Activated T-cell treated with anti-CD3 and anti-CD28 coated beads for 48 hours (primary cell): Measurements from ENCODE around the gene NOSIP.

Experiments
- DNase-seq: peaks from one replicate; pipeline ENCODE4 v3.0.0-alpha.2; 2020; ENCODE audit warnings: low read depth

NOSIP gene

GRCh38 chr19:49570997-49571676, 9.2 kb downstream of the NOSIP start:
- no peak for DNase-seq

DNA sequence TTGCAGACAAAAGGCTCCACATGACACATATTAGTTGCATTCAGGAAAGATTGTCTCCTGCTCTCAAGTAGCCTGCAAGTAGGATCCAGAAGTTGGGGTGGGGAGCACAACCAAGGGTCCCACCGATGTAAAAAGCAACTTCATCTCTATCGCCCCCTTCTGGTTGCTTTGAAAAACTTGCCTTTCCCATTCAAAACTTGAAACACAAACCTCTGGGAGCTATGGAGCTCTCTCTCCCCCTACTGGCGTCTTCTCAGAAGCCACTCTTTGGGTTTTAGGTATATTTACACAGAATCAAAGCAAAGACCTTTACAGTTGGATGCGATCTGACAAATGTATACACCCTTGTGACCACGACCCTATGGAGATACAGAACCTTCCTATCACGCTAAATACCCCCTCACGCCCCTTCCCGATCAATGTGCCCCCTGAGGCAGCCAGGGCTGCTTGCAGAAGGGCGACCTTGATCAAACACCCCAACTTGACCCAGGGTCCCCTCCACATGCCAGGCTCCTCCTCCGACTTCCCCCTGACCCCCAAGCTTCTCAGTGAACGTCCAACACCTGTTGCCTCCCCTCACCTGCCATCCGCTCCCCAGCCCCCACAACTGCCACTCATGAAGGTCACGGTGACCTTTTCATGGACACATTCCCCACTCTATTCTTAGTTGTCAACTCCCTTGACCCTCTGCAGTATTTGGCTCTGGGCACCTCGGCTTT, 10.1 kb downstream of the NOSIP start:
- peak; percentile 47 for DNase-seq

DNA sequence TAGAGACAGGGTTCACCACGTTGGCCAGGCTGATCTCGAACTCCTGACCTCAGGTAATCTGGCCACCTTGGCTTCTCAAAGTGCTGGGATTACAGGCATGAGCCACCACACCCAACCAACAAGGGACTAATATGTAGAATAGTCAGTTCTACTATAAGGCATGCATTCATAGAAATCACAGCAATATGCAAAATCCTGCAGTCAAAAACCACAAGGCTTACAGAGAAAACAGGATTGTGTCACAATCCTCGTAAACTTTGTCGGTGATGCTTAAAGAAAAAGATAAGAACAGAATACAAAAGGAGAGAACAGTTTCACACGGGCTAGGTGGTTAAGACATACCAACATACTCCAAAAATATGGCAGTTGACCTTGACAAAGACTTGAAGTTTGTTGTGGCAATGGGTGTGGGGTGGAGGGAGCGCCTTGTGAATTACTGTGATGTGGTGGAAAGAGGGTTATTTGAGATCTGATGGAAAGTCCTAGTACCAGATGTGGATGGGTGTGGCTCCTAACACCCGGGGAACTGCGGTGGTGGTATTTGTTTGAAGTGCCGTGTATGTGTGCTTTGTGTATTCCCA, 12.4 kb downstream of the NOSIP start:
- peak; percentile 40 for DNase-seq

GRCh38 chr19:49566302-49566701, 14.1 kb downstream of the NOSIP start:
- no peak for DNase-seq

DNA sequence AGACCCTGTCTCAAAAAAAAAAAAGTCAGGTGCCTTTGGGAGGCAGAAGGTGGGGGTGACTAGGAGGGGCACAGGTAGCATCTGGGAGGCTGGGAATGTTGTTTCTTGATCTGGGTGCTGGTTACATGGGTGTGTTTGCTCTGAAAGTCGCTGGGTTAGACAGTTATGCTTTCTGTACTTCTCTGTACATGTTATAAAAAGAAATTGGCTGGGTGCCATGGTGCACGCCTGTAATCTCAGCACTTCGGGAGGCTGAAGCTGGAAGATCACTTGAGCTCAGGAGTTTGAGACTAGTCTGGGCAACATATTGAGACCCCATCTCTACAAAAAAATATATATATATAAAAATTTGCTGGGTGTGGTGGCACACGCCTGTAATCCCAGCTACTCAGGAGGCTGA, 15.1 kb downstream of the NOSIP start:
- DNase-seq = no peak

DNA sequence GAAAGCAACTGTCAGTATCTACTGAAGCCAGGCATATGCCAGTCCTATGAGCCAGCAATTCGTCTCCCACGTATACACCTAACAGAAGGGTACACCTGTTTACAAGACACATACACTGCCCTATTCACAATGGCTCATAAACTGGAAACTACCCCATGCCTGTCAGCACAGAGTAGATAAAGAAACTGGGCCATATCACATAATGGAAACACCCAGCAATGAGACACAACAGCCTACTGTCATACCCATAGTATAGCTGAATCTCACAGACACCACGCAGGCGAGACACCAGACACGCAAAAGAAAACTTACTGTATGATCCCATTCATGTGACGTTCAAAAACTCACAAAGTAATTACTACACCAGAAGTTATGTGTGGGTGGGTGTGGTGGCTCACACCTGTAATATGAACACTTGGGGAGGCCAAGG, 15.7 kb downstream of the NOSIP start:
- peak; percentile 45 for DNase-seq

DNA sequence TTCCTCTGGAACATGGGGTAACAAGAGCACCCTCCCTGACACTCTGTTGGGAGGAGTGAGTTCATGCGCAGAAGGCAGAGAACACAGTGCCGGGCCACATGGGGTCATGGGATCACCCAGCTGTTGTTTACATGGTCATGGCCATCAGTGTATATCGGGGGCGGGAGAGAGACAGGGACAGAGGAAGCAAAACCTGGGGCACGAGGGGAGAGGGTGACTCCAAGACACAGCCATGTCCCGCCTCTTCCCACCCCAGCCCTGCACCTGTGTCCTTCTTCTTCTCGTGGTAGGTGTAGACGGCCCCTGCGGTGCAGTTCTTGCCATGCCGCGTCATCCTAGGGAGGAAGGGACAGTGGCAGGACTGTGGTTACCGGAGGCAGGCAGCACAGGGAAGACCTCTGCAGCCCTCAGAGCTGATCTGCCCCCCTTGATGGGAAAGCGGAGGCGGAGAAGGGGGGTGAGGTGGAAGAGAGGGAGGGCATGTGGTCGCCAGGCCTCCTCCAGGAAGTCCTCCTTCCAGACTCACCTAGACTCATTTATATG, 19.9 kb downstream of the NOSIP start:
- no peak for DNase-seq

DNA sequence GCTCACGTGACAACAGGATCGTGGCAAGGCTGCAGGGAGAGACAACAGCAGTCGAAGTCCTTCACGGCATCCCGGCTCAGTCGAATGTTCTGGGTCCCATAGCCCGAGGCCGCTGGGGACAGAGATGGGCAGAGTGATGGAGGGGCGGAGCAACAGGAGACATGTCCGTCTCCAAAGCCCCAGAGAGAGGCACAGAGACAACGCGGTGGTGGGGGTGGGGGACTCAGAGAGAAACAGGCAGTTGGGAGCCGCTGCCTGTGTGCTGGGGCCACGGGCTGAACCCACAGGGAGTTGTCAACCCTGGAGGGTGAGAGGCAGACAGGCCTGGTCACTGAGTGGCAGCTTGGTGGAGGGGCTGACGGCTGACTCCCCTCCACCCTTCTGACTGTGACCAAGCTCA, 20.4 kb downstream of the NOSIP start:
- DNase-seq = peak; percentile 17

GRCh38 chr19:49559443-49559842, 20.9 kb downstream of the NOSIP start:
- DNase-seq = no peak

DNA sequence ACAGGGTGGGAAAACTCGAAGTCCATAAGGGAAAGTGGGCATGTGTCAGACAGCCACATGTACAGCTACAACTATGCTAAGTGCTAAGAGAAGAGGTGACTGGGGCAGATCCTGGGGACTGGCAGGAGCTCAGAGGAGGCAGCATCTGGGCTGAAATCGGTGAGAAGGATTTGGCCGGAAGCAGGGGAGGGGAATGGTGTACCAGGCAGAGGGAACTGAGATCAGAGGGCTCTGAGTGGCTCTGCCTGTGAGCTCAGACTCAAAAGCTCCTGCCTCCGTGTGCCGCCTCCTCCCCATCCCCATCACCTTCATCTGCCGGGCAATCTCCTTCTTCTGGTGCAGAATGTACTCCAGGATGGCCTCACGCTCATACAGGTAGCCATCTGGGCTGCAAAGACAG, 21.8 kb downstream of the NOSIP start:
- DNase-seq = peak; percentile 37

DNA sequence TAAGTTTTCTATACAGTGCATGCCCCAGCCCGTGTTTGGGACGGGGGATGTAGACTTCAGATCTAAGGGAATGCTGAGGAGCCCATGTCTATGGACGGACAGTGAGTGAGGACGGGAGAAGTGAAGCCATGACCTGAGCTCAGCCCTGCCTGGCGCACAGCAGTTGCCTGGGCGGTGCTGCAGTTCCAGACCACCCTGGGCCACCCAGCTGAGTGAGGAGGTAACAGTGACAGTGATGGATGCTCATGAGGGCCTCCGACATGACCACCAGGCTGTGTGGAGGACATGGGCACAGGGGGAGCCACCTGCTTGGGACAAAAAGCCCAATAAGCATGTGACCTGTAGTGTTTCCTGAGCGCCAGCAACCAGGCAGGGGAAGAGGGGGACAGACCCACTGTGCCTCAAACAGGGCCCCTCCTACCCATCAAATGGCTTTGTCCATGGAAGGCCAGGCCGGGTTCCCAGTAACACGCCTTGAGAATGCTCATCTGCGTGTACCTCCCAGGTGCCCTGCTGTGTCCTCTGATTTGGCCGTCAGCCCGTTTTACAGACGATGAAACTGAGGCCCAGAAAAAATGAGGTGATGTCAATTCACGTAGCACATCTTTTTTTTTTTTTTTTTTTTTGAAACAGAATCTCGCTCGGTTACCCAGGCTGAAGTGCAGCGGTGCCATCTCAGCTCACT, 22.6 kb downstream of the NOSIP start:
- DNase-seq = no peak

GRCh38 chr19:49556412-49557398, 23.7 kb downstream of the NOSIP start:
- peak; percentile 48 for DNase-seq

GRCh38 chr19:49555600-49556411, 24.6 kb downstream of the NOSIP start:
- DNase-seq = peak; percentile 77

DNA sequence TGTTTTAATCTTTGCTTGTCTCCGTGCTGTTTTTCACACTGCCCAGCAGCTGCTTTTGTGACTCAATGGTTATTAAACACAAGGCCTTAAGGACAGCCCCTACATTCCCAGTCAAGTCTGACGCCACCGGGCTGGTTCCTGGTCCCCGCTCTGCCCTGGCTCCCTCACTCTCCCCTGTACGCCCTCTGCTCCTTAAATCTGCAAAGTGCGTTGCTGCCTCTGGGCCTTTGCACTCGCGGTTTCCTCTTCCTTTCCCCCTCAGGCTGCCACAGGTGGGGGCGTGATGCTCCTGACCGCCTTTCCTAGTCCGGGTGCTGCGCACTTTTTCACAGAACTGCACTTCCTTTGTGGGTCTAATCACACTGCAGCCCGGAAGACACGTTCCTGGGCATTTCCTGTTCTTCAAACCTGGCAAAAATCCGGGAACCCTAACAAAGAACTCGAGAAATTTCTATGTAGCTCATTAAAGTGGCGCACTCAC, 25.6 kb downstream of the NOSIP start:
- DNase-seq = no peak

DNA sequence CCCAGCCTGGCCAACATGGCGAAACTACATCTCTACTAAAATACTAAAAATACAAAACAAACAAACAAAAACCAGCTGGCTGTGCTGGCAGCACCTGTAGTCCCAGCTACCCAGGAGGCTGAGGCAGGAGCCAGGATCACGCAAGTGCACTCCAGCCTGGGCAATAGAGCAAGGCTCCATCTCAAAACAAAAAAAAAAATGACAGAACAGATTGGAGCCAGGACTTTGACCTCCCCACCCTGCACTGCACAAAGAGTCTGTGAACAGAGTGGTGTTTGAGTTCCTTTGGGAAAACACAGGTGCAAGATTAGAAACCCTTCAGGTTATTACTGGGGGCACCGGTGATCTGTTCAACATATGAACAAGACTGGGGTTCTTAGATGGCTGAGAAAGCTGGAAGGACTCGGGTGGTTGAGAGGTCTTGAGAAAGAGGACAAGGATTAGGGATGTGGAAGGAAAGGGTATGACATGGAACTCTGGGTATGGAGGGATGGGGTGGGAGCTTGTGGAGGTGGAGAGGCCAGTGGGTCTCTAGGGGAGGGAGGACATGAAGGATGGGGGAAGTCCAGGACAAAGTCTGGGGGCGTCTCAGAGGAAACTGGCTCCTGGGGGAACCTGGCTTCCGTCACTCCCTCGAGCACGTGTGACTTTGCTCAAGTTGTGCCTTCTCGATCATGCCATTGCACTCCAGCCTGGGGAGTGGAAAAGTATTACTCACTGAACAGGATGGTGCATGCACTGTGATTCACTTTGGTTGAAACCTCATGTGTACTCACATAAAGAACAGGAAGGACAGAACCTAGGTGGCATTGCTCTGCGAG, 26.7 kb downstream of the NOSIP start:
- DNase-seq = no peak

DNA sequence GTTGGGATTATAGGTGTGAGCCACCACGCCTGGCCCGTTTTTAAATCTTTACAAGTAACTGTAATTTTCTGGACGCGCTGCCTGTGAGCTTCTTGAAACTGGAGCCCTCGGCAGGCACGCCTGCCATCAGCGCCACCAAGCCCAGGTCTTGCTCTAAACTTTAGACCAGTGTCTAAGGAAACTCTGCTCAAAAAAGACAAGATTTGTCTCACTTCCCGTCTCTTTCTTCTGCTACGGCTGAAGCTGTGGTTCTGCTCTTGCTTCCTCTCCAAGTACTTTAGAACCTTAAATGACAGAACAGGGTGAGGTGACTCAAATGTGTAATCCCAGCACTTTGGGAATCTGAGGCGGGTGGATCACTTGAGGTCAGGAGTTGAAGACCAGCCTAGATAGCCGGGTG, 27.6 kb downstream of the NOSIP start:
- no peak for DNase-seq

DNA sequence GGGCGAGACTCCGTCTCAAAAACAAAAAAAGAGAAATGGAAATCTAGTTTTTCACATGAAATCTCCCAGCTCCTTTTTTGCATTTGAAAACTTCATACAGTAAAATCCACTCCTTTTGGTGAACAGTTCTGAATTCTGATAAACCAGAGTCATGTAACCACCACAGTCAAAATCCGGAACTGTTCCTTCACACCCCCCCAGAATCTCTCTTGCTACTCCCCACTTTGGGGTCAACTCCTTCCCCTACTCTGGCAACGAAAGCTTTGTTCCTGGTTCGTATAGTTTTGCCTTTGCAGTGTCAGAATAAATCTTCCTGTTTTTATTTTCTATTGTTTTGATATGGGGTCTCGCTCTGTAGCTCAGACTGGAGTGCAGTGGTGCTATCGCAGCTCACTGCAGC, 28.8 kb downstream of the NOSIP start:
- DNase-seq = no peak

DNA sequence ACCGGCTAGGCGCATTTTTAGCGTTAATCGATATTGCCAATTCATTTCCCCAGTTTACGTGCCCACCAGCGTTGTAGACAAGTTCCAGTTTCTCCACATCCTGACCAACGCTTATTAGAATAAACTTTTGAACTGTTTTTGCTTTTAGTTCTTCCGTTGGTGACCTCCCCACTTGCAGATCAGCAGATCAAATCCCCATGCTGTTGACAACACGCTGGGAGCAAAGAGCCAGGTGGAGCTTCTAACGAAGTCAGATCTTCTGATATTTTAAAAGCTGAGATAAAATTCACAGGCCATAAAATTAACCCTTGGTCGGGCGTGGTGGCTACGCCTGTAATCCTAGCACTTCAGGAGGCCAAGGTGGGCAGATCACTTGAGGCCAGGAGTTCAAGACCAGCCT, 31.3 kb downstream of the NOSIP start:
- DNase-seq = no peak

- no peak for DNase-seq
Measured at GRCh38 chr19:49546825-49547565, 33.4 kb downstream of the NOSIP start.
